Cardiac muscle cell (in vitro differentiated cells and primary cell): Measurements from ENCODE around the gene LGALS1. TPM values are rescaled to one million over a fixed set of nuclear protein-coding genes. Genes with fewer than 3 reads are reported as not detected.

ENCODE experiments used
- DNase-seq, 2 donors: peaks; one replicate each; pipeline versions ENCODE4 v3.0.0 to v3.0.0-alpha.2; 2010 to 2017; ENCODE audit warnings: low read depth in 1 of 2, low spot score in 1 of 2
- H3K27ac ChIP-seq: fragments of 200-600 bp; sonication (generic); 2 replicates; pipeline ENCODE4 v1.5.1; 2016
- H3K27me3 ChIP-seq: fragments of 200-600 bp; sonication (generic); 2 replicates; pipeline ENCODE4 v1.6.0; 2016; ENCODE audit warnings: control low read depth
- H3K36me3 ChIP-seq: fragments of 200-600 bp; sonication (generic); 2 replicates; pipeline ENCODE4 v1.5.1; 2016; ENCODE audit warnings: control low read depth
- H3K4me1 ChIP-seq: fragments of 200-600 bp; sonication (generic); 2 replicates; pipeline ENCODE4 v1.8.1; 2017; ENCODE audit warnings: low read depth, mild to moderate bottlenecking, mixed run types
- H3K4me3 ChIP-seq: fragments of 200-600 bp; sonication (generic); 2 replicates; pipeline ENCODE4 v1.5.1; 2016; ENCODE audit warnings: mild to moderate bottlenecking
- H3K9me3 ChIP-seq: fragments of 200-600 bp; sonication (generic); 2 replicates; pipeline ENCODE4 v1.5.1; 2017; ENCODE audit warnings: low read depth, mild to moderate bottlenecking, control low read depth
- CTCF ChIP-seq: IDR thresholded peaks from 2 replicates; pipeline ENCODE4 v1.5.1; 2012; ENCODE audit warnings: low read depth, mild to moderate bottlenecking, low read length
- polyA plus RNA-seq: library from polyadenylated mRNA; unstranded; fragments of >200 nt; fragmentation: Nextera tagmentation; extraction: Ambion mirVana; gene quantifications from 2 replicates; pipeline ENCODE4 v1.2.1, GENCODE V29; 2016
- total RNA-seq: library from RNA; depleted of rRNA; stranded (reverse); fragments of >200 nt; gene quantifications from 2 replicates; pipeline ENCODE4 v1.2.3, GENCODE V29; 2016

LGALS1 gene
- total and polyA plus RNA-seq, 2 experiments from 2014 or later, result 8.1 to 24.5 TPM

- Histone ChIP-seq H3K36me3 (no peaks in the 10 kb centered on the region), H3K4me1 (peaks cover 36% of the 10 kb centered on the region), H3K4me3 (no peak overlapping the region), H3K27ac (peak overlapping the region; percentile 91), H3K27me3 (no peaks in the 10 kb centered on the region), H3K9me3 (no peaks in the 10 kb centered on the region)
- peak; percentile 48 for TF ChIP-seq CTCF
- peak in 1 of 2 donors; percentile 84 for DNase-seq
These were observed 39.1 kb upstream of the LGALS1 start for GRCh38 chr22:37636186-37636948.

- no peaks in the 10 kb centered on the region for H3K27me3 ChIP-seq
- TF ChIP-seq CTCF, result no peak
- no peak overlapping the region for H3K27ac ChIP-seq
- H3K4me1 ChIP-seq, result peaks cover 32% of the 10 kb centered on the region
- no peak for DNase-seq
- no peaks in the 10 kb centered on the region for H3K36me3 ChIP-seq
- no peaks in the 10 kb centered on the region for H3K9me3 ChIP-seq
- no peak overlapping the region for H3K4me3 ChIP-seq
These were observed 38.5 kb upstream of the LGALS1 start for GRCh38 chr22:37636949-37637273.

DNA sequence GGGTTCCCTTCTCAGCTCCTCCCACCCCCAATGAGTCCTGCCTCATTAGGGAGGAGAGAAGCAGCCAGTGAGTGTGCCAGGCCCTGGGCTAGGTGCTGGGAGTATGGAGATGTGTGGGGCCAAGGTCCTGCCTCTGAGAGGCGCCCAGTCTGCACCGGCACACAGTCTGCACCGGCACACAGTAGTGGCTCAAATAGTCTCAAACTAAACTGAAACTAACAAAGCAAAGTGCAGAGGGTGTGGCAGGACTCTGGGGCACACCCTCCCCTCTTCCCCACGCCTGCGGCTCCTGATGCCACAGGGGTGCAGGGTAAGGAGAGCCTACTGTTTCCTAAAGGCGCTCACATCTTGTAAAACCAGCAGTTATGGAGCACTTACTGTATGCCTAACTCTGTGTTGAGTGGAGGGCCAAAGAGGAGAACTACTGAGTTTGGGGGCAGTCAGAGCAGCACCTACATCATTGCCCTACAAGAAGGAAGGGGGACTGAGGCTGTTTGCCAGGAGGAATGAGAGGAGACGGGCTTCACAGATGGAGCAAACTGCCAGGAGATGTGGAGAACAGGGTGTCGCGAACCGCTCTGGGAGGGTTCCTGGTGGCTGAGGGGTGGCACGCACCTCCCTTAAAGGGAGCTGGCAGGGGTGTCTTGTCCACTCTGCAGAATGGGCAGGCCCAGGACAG lies 36.9 kb upstream of the LGALS1 start:
- H3K9me3 ChIP-seq, result no peaks in the 10 kb centered on the region
- H3K27me3 ChIP-seq, result no peaks in the 10 kb centered on the region
- TF ChIP-seq CTCF, result no peak
- H3K4me3 ChIP-seq, result no peak overlapping the region
- H3K27ac ChIP-seq, result no peak overlapping the region
- no peaks in the 10 kb centered on the region for H3K36me3 ChIP-seq
- H3K4me1 ChIP-seq, result peaks cover 28% of the 10 kb centered on the region
- DNase-seq, result no peak

- H3K36me3 ChIP-seq, result no peaks in the 10 kb centered on the region
- peak; percentile 2 for TF ChIP-seq CTCF
- H3K4me1 ChIP-seq, result peaks cover 21% of the 10 kb centered on the region
- H3K4me3 ChIP-seq, result peak within 1 kb of the TSS; percentile 86
- no peaks in the 10 kb centered on the region for H3K9me3 ChIP-seq
- peak within 1 kb of the TSS; percentile 24 for H3K27ac ChIP-seq
- peak; percentile 53 to 78 for DNase-seq
- no peaks in the 10 kb centered on the region for H3K27me3 ChIP-seq
These were observed 36.2 kb upstream of the LGALS1 start, which contains the start of gene SH3BP1 for GRCh38 chr22:37639070-37639760. SH3BP1 (plus strand) TSS chr22:37639669; CDS start chr22:37639788, 119 bp downstream.

GRCh38 chr22:37639771-37640590 lies 35.5 kb upstream of the LGALS1 start:
- Histone ChIP-seq H3K36me3 (no peaks in the 10 kb centered on the region), H3K4me3 (peak overlapping the region; percentile 86), H3K27me3 (no peaks in the 10 kb centered on the region), H3K9me3 (no peaks in the 10 kb centered on the region), H3K27ac (no peak overlapping the region), H3K4me1 (peaks cover 13% of the 10 kb centered on the region)
- DNase-seq, result no peak
- TF ChIP-seq CTCF, result no peak
